Glutamatergic neuron (in vitro differentiated cells): ENCODE measurements around the gene CRCP. TPM values are rescaled to one million over a fixed set of nuclear protein-coding genes. Genes with fewer than 3 reads are reported as not detected.
"Not testable (repeated sequence)": the region's sequence is repeated elsewhere in the genome, so short reads cannot be mapped to it uniquely, and the experiment has no call there.

ENCODE experiments used
- DNase-seq: peaks from one replicate; pipeline ENCODE4 v3.0.0; 2022
- H3K27ac Mint-ChIP-seq: one replicate; pipeline ENCODE4 v1.8.0; 2020; ENCODE audit warnings: mild to moderate bottlenecking, mixed read lengths, inconsistent platforms; ENCODE audit not compliant: unreplicated experiment
- H3K27me3 Mint-ChIP-seq: one replicate; pipeline ENCODE4 v1.8.0; 2020; ENCODE audit warnings: mild to moderate bottlenecking, moderate library complexity, mixed read lengths, inconsistent platforms; ENCODE audit not compliant: unreplicated experiment
- H3K36me3 Mint-ChIP-seq: one replicate; pipeline ENCODE4 v1.8.0; 2020; ENCODE audit warnings: mild to moderate bottlenecking, mixed read lengths, inconsistent platforms; ENCODE audit not compliant: unreplicated experiment
- H3K4me1 Mint-ChIP-seq: one replicate; pipeline ENCODE4 v1.8.0; 2020; ENCODE audit warnings: mild to moderate bottlenecking, low read depth, mixed read lengths, inconsistent platforms; ENCODE audit not compliant: unreplicated experiment
- H3K4me3 Mint-ChIP-seq: one replicate; pipeline ENCODE4 v1.8.0; 2020; ENCODE audit warnings: mild to moderate bottlenecking, mixed read lengths, inconsistent platforms; ENCODE audit not compliant: unreplicated experiment
- H3K9me3 Mint-ChIP-seq: one replicate; pipeline ENCODE4 v1.8.0; 2020; ENCODE audit warnings: mild to moderate bottlenecking, moderate library complexity, mixed read lengths, inconsistent platforms; ENCODE audit not compliant: unreplicated experiment
- long read RNA-seq: library from polyadenylated mRNA; unstranded; transcript quantifications from one replicate; pipeline ENCODE4 v2.0.0, GENCODE V29; 2020; ENCODE audit not compliant: unreplicated experiment
- total RNA-seq: library from RNA; stranded (reverse); fragmentation: NEBNext Ultra II Directional; extraction: Animal tissue kit (Norgen Biotek cat#: 25700); gene quantifications from one replicate; pipeline ENCODE4 v1.2.1, GENCODE V29; 2021; ENCODE audit not compliant: unreplicated experiment
- TF ChIP-seq, protein P1 (sequence below): fragments of 200-600 bp; sonication (generic); IDR thresholded peaks from one replicate; pipeline ENCODE4 v1.5.0; 2021; ENCODE audit not compliant: partially characterized antibody, unreplicated experiment

The CRCP gene
- total RNA-seq, result 29.1 TPM
- long read RNA-seq, partial matches to known transcripts, result 1 of 8 reads
- long read RNA-seq, other reads (novel, unspliced or antisense), result 3 of 8 reads

DNA sequence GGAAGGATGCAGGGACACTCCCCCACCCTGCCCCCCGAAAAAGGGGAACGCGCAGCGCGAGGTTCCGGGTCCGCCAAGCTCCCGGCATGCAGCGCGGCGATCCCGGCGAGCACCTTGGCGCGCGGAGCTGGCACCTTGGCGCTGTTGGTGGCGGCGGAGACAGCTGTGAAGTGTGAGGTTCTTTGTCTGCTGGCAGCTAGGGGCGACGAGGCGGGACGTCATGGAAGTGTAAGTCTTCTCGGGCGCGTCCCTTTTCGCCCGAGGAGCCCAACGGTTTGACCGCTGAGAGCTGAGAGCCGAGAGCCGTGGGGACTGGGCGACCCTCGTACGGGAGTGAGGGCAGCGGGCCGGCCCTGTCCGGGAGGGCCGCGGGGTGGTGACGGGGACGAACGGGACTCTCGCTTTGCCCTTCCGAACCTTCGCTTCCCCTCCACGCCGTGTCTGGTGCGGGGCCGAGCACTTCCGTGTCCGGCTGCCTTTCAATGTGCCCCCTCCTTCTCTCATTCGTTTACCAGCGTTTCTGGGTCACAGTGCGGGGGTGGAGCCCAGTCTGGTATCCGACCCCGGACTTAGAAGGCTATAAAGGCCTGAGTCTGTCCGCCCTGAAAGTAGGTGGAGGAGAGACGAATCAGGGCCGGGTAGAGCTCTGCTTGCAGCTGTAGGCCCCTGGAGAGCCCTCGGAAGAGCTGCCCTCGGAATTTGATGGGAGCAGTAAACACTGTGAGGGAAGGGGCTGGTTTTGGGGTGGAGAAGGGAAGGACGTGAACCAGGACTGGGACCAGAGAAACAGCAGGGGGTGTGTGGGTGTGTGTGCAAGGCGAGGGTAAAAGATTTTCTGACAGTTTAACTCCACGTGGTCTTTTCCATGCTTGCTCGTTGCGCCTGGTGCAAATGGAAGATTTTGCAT lies at the start of gene CRCP:
CRCP (plus strand) TSS at position 105 of the 907 bp plus-strand sequence; CDS start at position 221, 116 bp downstream.
- peaks cover 6% of the 10 kb centered on the region for H3K27me3 Mint-ChIP-seq
- H3K9me3 Mint-ChIP-seq, result peaks cover 6% of the 10 kb centered on the region
- H3K4me3 Mint-ChIP-seq, result peak within 1 kb of the TSS; percentile 97
- DNase-seq, result peak; percentile 79
- TF ChIP-seq, protein P1, sequence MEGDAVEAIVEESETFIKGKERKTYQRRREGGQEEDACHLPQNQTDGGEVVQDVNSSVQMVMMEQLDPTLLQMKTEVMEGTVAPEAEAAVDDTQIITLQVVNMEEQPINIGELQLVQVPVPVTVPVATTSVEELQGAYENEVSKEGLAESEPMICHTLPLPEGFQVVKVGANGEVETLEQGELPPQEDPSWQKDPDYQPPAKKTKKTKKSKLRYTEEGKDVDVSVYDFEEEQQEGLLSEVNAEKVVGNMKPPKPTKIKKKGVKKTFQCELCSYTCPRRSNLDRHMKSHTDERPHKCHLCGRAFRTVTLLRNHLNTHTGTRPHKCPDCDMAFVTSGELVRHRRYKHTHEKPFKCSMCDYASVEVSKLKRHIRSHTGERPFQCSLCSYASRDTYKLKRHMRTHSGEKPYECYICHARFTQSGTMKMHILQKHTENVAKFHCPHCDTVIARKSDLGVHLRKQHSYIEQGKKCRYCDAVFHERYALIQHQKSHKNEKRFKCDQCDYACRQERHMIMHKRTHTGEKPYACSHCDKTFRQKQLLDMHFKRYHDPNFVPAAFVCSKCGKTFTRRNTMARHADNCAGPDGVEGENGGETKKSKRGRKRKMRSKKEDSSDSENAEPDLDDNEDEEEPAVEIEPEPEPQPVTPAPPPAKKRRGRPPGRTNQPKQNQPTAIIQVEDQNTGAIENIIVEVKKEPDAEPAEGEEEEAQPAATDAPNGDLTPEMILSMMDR, result no peak
- H3K4me1 Mint-ChIP-seq, result peaks cover 15% of the 10 kb centered on the region
- peak within 1 kb of the TSS; percentile 96 for H3K27ac Mint-ChIP-seq
- no peaks in the 10 kb centered on the region for H3K36me3 Mint-ChIP-seq

DNA sequence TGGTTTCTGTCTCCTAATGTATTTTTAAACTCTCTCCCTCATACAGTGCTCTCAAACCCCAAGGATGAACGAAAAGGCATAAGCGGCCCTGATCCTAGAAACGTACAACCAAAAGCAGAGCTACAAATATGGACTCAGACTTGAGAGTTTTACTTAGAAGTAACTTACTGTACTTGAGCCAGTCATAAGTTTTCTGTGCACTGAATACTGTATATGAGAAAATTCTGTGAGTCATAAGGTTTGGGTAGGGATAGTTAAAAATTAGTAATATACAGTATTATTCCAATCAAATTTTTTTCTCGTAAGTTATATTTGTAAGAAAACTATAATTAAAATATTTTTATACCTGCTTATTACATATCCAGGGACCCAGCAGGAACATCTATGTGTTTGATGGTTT lies 44.9 kb upstream of the CRCP start:
- no peaks in the 10 kb centered on the region for H3K4me1 Mint-ChIP-seq
- H3K27me3 Mint-ChIP-seq, result peaks cover 2% of the 10 kb centered on the region
- peaks cover 1% of the 10 kb centered on the region for H3K9me3 Mint-ChIP-seq
- no peak for DNase-seq
- no peak overlapping the region for H3K27ac Mint-ChIP-seq
- H3K36me3 Mint-ChIP-seq, result no peaks in the 10 kb centered on the region
- no peak overlapping the region for H3K4me3 Mint-ChIP-seq
- TF ChIP-seq, protein P1, result no peak

DNA sequence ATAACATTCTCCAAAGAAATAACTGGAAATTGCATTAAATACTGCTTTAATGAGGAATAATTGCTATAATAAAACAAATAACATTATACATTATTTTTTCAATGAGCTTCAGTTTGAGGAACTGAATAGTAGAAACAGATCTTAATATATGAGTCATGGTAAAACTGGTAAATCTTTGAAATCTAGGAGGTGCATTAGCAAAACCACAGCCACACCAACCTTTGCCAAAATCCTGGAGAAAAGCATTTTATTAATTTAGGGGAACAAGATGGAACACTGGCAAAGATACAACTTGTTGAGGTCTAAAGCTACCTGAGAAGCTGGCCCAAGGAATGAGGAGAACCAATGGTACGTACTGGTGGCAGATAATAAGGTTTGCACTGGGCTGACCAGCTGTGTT lies 44.4 kb upstream of the CRCP start:
- no peak for DNase-seq
- Mint-ChIP-seq H3K4me3 (no peak overlapping the region), H3K27ac (no peak overlapping the region), H3K4me1 (no peaks in the 10 kb centered on the region), H3K36me3 (no peaks in the 10 kb centered on the region), H3K27me3 (peaks cover 2% of the 10 kb centered on the region), H3K9me3 (peaks cover 1% of the 10 kb centered on the region)
- TF ChIP-seq, protein P1, result no peak

DNA sequence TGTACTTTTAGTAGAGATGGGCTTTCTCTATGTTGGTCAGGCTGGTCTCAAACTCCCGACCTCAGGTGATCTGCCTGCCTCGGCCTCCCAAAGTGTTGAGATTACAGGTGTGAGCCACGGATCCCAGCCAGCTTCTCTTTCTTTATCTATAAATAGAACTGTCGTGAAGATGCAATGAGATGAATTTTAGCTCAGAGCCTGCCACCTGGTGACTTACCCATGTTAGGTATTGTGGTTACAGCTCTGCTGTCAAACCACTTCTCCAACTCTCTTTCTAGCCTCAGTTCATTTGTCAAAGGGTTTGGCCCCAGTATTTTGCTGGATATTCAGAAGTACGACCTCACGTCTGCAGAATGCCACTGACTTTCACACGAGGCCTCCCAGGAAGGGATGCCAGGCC lies 42.4 kb upstream of the CRCP start:
- H3K27ac Mint-ChIP-seq, H3K4me1 Mint-ChIP-seq, H3K36me3 Mint-ChIP-seq, H3K4me3 Mint-ChIP-seq, H3K27me3 Mint-ChIP-seq, H3K9me3 Mint-ChIP-seq, DNase-seq: not testable (repeated sequence)

DNA sequence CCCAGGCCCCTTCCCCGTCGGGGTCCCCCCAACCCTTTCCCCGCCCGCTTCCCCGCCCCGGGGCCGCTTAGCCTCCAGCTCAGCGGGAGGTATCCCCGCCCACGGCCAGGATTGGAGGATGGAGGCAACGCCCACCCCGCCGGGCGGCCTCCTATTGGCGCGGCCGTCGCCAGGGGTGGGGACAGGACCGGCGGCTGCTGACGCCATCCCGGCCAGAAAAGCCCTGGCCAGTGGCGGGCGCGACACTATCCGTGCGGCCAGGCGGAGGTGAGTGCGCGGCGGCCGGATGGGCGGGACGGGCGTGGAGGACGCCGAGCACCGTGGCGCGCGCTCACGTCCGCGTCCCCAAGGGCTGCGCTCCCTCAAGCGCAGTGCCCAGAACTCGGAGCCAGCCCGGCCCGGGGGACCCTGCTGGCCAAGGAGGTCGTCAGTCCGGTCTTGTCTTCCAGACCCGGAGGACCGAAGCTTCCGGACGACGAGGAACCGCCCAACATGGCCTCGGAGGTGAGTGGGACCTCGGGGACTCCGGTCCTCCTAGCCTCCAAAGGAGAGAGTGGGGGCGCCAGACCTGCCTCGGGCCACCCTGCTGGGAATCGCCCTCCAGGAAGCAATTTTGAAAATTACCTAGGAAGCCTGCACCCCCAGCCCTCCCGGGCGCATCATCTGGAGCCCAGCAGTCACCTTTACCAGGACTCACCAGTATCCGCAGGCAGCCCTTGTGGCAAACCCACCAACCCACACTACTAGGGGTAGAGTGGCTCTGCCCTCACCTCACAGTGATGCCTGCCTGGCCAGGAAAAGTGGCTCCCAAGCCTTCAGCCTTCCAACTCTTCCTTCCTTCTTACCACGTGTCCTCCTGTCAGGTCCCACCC lies 38.8 kb upstream of the CRCP start, which contains the start of gene ASL:
ASL (plus strand) TSS at position 230 of the 872 bp plus-strand sequence; CDS start at position 493, 263 bp downstream.
- TF ChIP-seq, protein P1, result no peak
- H3K9me3 Mint-ChIP-seq, result peaks cover 1% of the 10 kb centered on the region
- H3K27me3 Mint-ChIP-seq, result peaks cover 6% of the 10 kb centered on the region
- no peak within 1 kb of the TSS for H3K27ac Mint-ChIP-seq
- peak within 1 kb of the TSS; percentile 96 for H3K4me3 Mint-ChIP-seq
- no peaks in the 10 kb centered on the region for H3K4me1 Mint-ChIP-seq
- DNase-seq, result peak; percentile 96
- H3K36me3 Mint-ChIP-seq, result no peaks in the 10 kb centered on the region
